ENCODE measurements around the gene UBXN2A. TPM values are rescaled to one million over a fixed set of nuclear protein-coding genes. Genes with fewer than 3 reads are reported as not detected.
"Not testable (repeated sequence)": the region's sequence is repeated elsewhere in the genome, so short reads cannot be mapped to it uniquely, and the experiment has no call there.

UBXN2A gene
- total RNA-seq, 2 experiments from 2014 or later: 11.8 to 12.2 TPM

- DNase-seq: no peak
- Mint-ChIP-seq H3K27me3 (no peaks in the 10 kb centered on the region), H3K36me3 (peaks cover 2% of the 10 kb centered on the region), H3K27ac (no peak overlapping the region), H3K4me1 (ENCODE audit: low read depth) (peaks cover 13% of the 10 kb centered on the region), H3K4me3 (no peak overlapping the region), H3K9me3 (no peaks in the 10 kb centered on the region)
- POLR2A ChIA-PET: no interaction called here
- CTCF ChIA-PET: interaction anchor here (1.8 to 3.0 kb wide), 2 partner anchors 18 to 120 kb away, joined by 5 to 11 read pairs; partner anchors contain the start of gene ATAD2B
- intact Hi-C loops (cut with micrococcal nuclease): loop anchor here (5.0 kb wide), 1 partner anchor 52 kb away; no protein-coding TSS in a partner anchor
Measured at GRCh38 chr2:23944527-23944926, 4.3 kb downstream of the UBXN2A start.

DNA sequence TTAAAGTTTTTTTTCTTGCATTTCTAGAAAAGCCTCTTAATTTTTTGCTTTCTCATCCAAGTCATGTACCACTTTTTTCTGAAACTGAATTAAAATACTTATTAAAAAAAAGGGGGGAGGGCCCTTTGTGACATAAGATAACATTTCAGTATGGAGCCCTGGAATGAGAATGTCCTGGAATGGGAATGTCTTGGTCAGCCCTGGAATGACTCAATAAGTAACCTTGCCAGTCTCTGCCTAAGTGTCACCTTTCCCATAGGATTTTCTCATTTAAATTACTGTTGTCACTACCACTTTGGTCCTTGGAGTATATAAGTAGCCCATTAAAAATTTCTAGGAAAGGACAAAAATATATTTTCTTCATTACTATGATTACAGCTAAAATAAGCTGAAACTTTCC lies 4.7 kb downstream of the UBXN2A start:
- ChIA-PET CTCF (interaction anchor here (0.6 to 3.0 kb wide), 3 partner anchors 15 to 121 kb away, joined by 3 to 11 read pairs (median 5); partner anchors contain the start of gene ATAD2B), POLR2A (no interaction called here)
- H3K4me3 Mint-ChIP-seq: no peak overlapping the region
- H3K27ac Mint-ChIP-seq: no peak overlapping the region
- peaks cover 13% of the 10 kb centered on the region for H3K4me1 Mint-ChIP-seq (ENCODE audit: low read depth)
- no peaks in the 10 kb centered on the region for H3K27me3 Mint-ChIP-seq
- DNase-seq: no peak
- H3K9me3 Mint-ChIP-seq: no peaks in the 10 kb centered on the region
- H3K36me3 Mint-ChIP-seq: peaks cover 2% of the 10 kb centered on the region
- intact Hi-C loops (cut with micrococcal nuclease): loop anchor here (5.0 kb wide), 1 partner anchor 53 kb away; no protein-coding TSS in a partner anchor

DNA sequence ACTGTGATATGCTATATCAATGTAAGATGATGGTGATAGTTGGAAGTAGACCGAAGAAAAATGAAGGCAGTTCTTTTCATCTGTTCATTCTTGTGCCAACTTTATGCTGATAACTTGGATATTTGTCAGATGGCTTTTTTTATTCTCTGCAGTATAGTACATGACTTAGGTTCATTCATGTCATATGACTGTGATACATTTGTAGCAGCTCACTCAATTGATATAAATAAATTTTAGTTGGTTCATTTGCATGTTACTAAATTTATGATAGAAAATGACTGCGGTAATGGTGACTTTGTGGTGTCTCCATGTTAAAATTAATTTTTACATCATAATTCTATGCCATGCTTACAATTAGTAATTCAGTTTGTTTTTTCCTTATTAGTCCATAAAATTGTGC lies 7.1 kb downstream of the UBXN2A start:
- peaks cover 2% of the 10 kb centered on the region for H3K36me3 Mint-ChIP-seq
- H3K27ac Mint-ChIP-seq: no peak overlapping the region
- no peaks in the 10 kb centered on the region for H3K27me3 Mint-ChIP-seq
- POLR2A ChIA-PET: no interaction called here
- H3K4me1 Mint-ChIP-seq (ENCODE audit: low read depth): peaks cover 9% of the 10 kb centered on the region
- H3K4me3 Mint-ChIP-seq: no peak overlapping the region
- intact Hi-C loops (cut with micrococcal nuclease): no loop called here
- CTCF ChIA-PET: no interaction called here
- DNase-seq: no peak
- H3K9me3 Mint-ChIP-seq: no peaks in the 10 kb centered on the region

- DNase-seq; H3K4me3 Mint-ChIP-seq; H3K27ac Mint-ChIP-seq; H3K36me3 Mint-ChIP-seq; POLR2A ChIA-PET; H3K27me3 Mint-ChIP-seq; intact Hi-C loops (cut with micrococcal nuclease); H3K9me3 Mint-ChIP-seq: not testable (repeated sequence)
- CTCF ChIA-PET: interaction anchor here (2.7 kb wide), 1 partner anchor 25 kb away, joined by 9 read pairs; the partner anchor contains the start of gene ATAD2B
- peaks cover 10% of the 10 kb centered on the region for H3K4me1 Mint-ChIP-seq (ENCODE audit: low read depth)
Measured at GRCh38 chr2:23952558-23952957, 12.3 kb downstream of the UBXN2A start.

- Mint-ChIP-seq H3K4me3 (no peak overlapping the region), H3K27ac (no peak overlapping the region), H3K36me3 (no peaks in the 10 kb centered on the region), H3K27me3 (no peaks in the 10 kb centered on the region), H3K9me3 (no peaks in the 10 kb centered on the region), H3K4me1 (ENCODE audit: low read depth) (peaks cover 10% of the 10 kb centered on the region)
- CTCF ChIA-PET: interaction anchor here (1.2 kb wide), 1 partner anchor 129 kb away, joined by 5 read pairs; no protein-coding TSS in a partner anchor
- POLR2A ChIA-PET: interaction anchor here (1.4 kb wide), 1 partner anchor 14 kb away, joined by 4 read pairs; the partner anchor contains the start of gene UBXN2A
- no peak for DNase-seq
- intact Hi-C loops (cut with micrococcal nuclease): no loop called here
Measured at GRCh38 chr2:23953625-23954024, 13.4 kb downstream of the UBXN2A start.

GRCh38 chr2:23954325-23955014 lies 14.2 kb downstream of the UBXN2A start:
- peaks cover 10% of the 10 kb centered on the region for H3K4me1 Mint-ChIP-seq (ENCODE audit: low read depth)
- intact Hi-C loops (cut with micrococcal nuclease): no loop called here
- DNase-seq: no peak
- CTCF ChIA-PET: no interaction called here
- H3K27ac Mint-ChIP-seq: no peak overlapping the region
- no peaks in the 10 kb centered on the region for H3K36me3 Mint-ChIP-seq
- no peaks in the 10 kb centered on the region for H3K9me3 Mint-ChIP-seq
- POLR2A ChIA-PET: interaction anchor here (0.7 to 1.4 kb wide), 2 partner anchors 15 to 27 kb away, joined by 3 to 4 read pairs; partner anchors contain the start of gene UBXN2A
- no peak overlapping the region for H3K4me3 Mint-ChIP-seq
- no peaks in the 10 kb centered on the region for H3K27me3 Mint-ChIP-seq

GRCh38 chr2:23967846-23968245 lies 27.6 kb downstream of the UBXN2A start:
- H3K4me3 Mint-ChIP-seq: no peak overlapping the region
- no peaks in the 10 kb centered on the region for H3K9me3 Mint-ChIP-seq
- CTCF ChIA-PET: no interaction called here
- no peak for DNase-seq
- no peaks in the 10 kb centered on the region for H3K27me3 Mint-ChIP-seq
- peaks cover 2% of the 10 kb centered on the region for H3K36me3 Mint-ChIP-seq
- POLR2A ChIA-PET: no interaction called here
- no peak overlapping the region for H3K27ac Mint-ChIP-seq
- intact Hi-C loops (cut with micrococcal nuclease): no loop called here
- no peaks in the 10 kb centered on the region for H3K4me1 Mint-ChIP-seq (ENCODE audit: low read depth)

DNA sequence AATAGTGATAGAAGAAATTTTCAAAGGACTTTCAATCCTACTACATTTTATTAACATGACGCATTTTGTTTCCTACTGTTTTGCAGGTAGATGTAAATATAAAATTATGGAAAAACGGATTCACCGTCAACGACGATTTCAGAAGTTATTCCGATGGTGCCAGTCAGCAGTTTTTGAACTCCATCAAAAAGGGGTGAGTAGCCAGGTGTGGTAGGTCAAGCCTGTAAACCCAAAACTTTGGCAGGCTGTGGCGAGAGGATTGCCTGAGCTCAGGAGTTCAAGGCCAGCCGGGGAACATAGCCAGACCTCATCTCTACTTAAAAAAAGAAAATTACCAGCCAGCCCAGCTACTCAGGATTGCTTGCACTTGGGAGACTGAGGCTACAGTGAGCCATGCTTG lies 36.6 kb downstream of the UBXN2A start:
- H3K27me3 Mint-ChIP-seq: no peaks in the 10 kb centered on the region
- H3K36me3 Mint-ChIP-seq: peaks cover 3% of the 10 kb centered on the region
- intact Hi-C loops (cut with micrococcal nuclease): no loop called here
- no peak overlapping the region for H3K4me3 Mint-ChIP-seq
- H3K27ac Mint-ChIP-seq: no peak overlapping the region
- no peaks in the 10 kb centered on the region for H3K4me1 Mint-ChIP-seq (ENCODE audit: low read depth)
- ChIA-PET CTCF (no interaction called here), POLR2A (no interaction called here)
- no peaks in the 10 kb centered on the region for H3K9me3 Mint-ChIP-seq
- DNase-seq: no peak

- Mint-ChIP-seq H3K4me3 (no peak overlapping the region), H3K9me3 (no peaks in the 10 kb centered on the region), H3K27ac (no peak overlapping the region), H3K36me3 (no peaks in the 10 kb centered on the region), H3K4me1 (ENCODE audit: low read depth) (no peaks in the 10 kb centered on the region), H3K27me3 (no peaks in the 10 kb centered on the region)
- DNase-seq: no peak
- intact Hi-C loops (cut with micrococcal nuclease): loop anchor here (1.0 kb wide), 1 partner anchor 96 kb away; the partner anchor contains the start of gene TP53I3
- ChIA-PET CTCF (interaction anchor here (1.6 kb wide), 1 partner anchor 96 kb away, joined by 4 read pairs; the partner anchor contains the start of gene TP53I3), POLR2A (no interaction called here)
Measured at GRCh38 chr2:23988371-23988770, 48.1 kb downstream of the UBXN2A start.

- H3K36me3 Mint-ChIP-seq: no peaks in the 10 kb centered on the region
- intact Hi-C loops (cut with micrococcal nuclease): no loop called here
- CTCF ChIA-PET: interaction anchor here (0.5 kb wide), 1 partner anchor 76 kb away, joined by 3 read pairs; no protein-coding TSS in a partner anchor
- DNase-seq: no peak
- no peak overlapping the region for H3K4me3 Mint-ChIP-seq
- no peaks in the 10 kb centered on the region for H3K9me3 Mint-ChIP-seq
- POLR2A ChIA-PET: no interaction called here
- no peaks in the 10 kb centered on the region for H3K27me3 Mint-ChIP-seq
- H3K4me1 Mint-ChIP-seq (ENCODE audit: low read depth): no peaks in the 10 kb centered on the region
- no peak overlapping the region for H3K27ac Mint-ChIP-seq
Measured at GRCh38 chr2:23992931-23993330, 52.7 kb downstream of the UBXN2A start.

- ChIA-PET POLR2A (no interaction called here), CTCF (interaction anchor here (0.5 to 1.0 kb wide), 3 partner anchors 67 to 174 kb away, joined by 3 to 4 read pairs (median 3); partner anchors contain the start of gene ATAD2B)
- Mint-ChIP-seq H3K27ac (no peak overlapping the region), H3K9me3 (no peaks in the 10 kb centered on the region), H3K4me3 (no peak overlapping the region), H3K4me1 (ENCODE audit: low read depth) (no peaks in the 10 kb centered on the region), H3K27me3 (no peaks in the 10 kb centered on the region), H3K36me3 (peaks cover 1% of the 10 kb centered on the region)
- intact Hi-C loops (cut with micrococcal nuclease): no loop called here
- no peak for DNase-seq
Measured at GRCh38 chr2:23993736-23994269, 53.5 kb downstream of the UBXN2A start.

DNA sequence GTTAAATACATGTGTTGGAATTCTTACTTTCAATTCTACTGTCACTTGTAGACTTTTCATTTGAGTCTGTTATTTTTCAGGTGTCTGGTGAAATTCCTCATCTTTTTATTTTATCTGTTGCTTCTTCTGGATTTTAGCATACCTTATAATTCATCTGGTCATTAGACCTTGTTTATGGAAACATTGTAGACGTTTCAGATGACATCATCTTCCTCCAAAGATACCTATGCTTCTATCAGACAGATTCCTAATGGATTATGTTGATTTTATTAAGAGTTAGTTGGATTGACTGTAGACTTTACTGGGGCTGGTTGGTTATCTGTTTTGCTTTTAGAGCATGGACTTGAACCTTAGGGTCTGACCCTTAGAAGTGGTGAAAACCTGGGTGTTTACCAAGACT lies 54.3 kb downstream of the UBXN2A start:
- Mint-ChIP-seq H3K36me3 (peaks cover 1% of the 10 kb centered on the region), H3K27me3 (no peaks in the 10 kb centered on the region), H3K4me1 (ENCODE audit: low read depth) (no peaks in the 10 kb centered on the region), H3K9me3 (no peaks in the 10 kb centered on the region), H3K27ac (no peak overlapping the region), H3K4me3 (no peak overlapping the region)
- intact Hi-C loops (cut with micrococcal nuclease): no loop called here
- DNase-seq: no peak
- ChIA-PET CTCF (interaction anchor here (0.6 to 1.0 kb wide), 2 partner anchors 68 to 175 kb away, joined by 3 to 4 read pairs; partner anchors contain the start of gene ATAD2B), POLR2A (no interaction called here)

Measured in activated CD4-positive, alpha-beta memory T cell treated with anti-CD3 and anti-CD28 coated beads for 36 hours (primary cell).